ENCODE results near the gene CHD2. TPM values are rescaled to one million over a fixed set of nuclear protein-coding genes. Genes with fewer than 3 reads are reported as not detected.

Gene CHD2
- total and polyA plus RNA-seq, 2 donors (not counting 3 experiments of a cell fraction or from before 2014, with no cell fraction given), result 53.8 to 97.9 TPM

GRCh38 chr15:92864127-92864814, 35.9 kb upstream of the CHD2 start:
- dilution Hi-C loops (cut with MboI; ENCODE audit: extremely low pct_ligation_motif_present, low sequenced_read_pairs), result no loop called here
- H3K9ac ChIP-seq (replicated peaks; ENCODE audit: extremely low read depth, insufficient read depth, low read length), result no peak overlapping the region

DNA sequence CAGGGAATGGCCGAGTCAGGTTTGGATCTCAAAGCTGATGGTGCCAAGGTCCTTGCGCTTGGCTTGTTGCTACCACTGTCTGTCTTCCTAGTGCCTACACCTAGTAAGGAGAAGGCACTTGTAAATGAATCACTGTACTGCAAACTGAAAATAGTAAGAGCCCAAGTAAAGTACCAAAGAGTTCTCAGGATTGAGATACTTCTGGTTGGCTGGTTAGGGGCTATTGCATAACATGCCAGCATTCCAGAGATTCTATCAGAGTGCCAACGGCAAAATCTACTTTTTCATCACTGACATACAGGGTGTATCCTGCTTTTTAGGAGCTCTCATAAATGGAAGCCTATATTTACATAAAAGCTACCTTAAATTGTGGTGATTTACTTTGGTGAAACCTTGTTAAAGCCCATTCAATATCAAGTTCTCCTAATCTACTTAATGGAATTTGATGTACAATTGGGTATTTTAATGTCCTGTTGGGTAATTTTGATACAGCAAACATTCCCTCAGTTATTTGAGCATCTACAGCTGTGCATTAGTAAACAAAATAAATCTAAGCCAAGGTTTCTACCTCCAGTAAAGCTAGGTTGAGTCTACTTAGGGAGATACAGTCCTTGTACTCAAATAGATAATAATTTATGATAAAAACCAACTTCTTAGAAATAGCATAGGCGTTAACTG, 30.7 kb upstream of the CHD2 start:
- Histone ChIP-seq H3K27ac (ENCODE audit: insufficient read depth, low read depth, low read length) (no peak overlapping the region), H2AFZ (ENCODE audit: low read depth, low read length) (no peak overlapping the region), H3K9me1 (replicated peaks; ENCODE audit: control insufficient read depth, extremely low read depth, insufficient read depth, low read length) (no peaks in the 10 kb centered on the region), H3K9me3 (replicated peaks; ENCODE audit: control insufficient read depth, insufficient read depth, low read length) (no peaks in the 10 kb centered on the region), H3K4me3 (replicated peaks in 1 of 3; ENCODE audit: insufficient read depth in 1 of 3, low read depth in 1 of 3, low read length in 3 of 3) (no peak overlapping the region), H3K27me3 (ENCODE audit: control insufficient read depth in 2 of 2, insufficient read depth in 2 of 2, low read length in 2 of 2) (peaks cover 8 to 14% of the 10 kb centered on the region in 2 experiments), H3K9ac (replicated peaks; ENCODE audit: extremely low read depth, insufficient read depth, low read length) (no peak overlapping the region), H3K79me2 (ENCODE audit: control insufficient read depth, insufficient read depth, low read length) (no peaks in the 10 kb centered on the region), H3K36me3 (ENCODE audit: control insufficient read depth in 2 of 2, extremely low read depth in 1 of 2, insufficient read depth in 2 of 2, low read length in 2 of 2) (no peaks in the 10 kb centered on the region), H4K20me1 (replicated peaks; ENCODE audit: control insufficient read depth, extremely low read depth, insufficient read depth, low read length) (no peaks in the 10 kb centered on the region), H3K4me1 (ENCODE audit: control insufficient read depth, extremely low read depth, insufficient read depth, low read length) (no peaks in the 10 kb centered on the region), H3K4me2 (ENCODE audit: insufficient read depth, low read length) (no peak overlapping the region)
- intact Hi-C loops (cut with micrococcal nuclease), result no loop called here
- ChIA-PET CTCF (interaction anchor here (1.2 to 1.4 kb wide), 2 partner anchors 9 to 72 kb away, joined by 4 read pairs; no protein-coding TSS in a partner anchor), POLR2A (interaction anchor here (1.2 kb wide), 1 partner anchor 13 kb away, joined by 3 read pairs; no protein-coding TSS in a partner anchor)
- dilution Hi-C loops (cut with MboI; ENCODE audit: extremely low pct_ligation_motif_present, low sequenced_read_pairs), result no loop called here
- DNase-seq (ENCODE audit: low read depth, low spot score) (no peak), FAIRE-seq (no peak)
- no peak for TF ChIP-seq FOS (IDR thresholded peaks at IDR 0.05; ENCODE audit: borderline replicate concordance, insufficient read depth, low read length)
- TF ChIP-seq JUN (IDR thresholded peaks at IDR 0.05; ENCODE audit: borderline replicate concordance, insufficient read depth, insufficient read length, low read depth), result no peak
- no peak for TF ChIP-seq POLR2A (IDR thresholded peaks at IDR 0.05; ENCODE audit: low read depth, low read length)
- no peak for TF ChIP-seq MAX (IDR thresholded peaks at IDR 0.05; ENCODE audit: insufficient read depth, insufficient read length)
- no peak for TF ChIP-seq MYC (IDR thresholded peaks at IDR 0.05; ENCODE audit: low read depth, low read length)
- no peak for TF ChIP-seq CTCF (IDR thresholded peaks at IDR 0.05; ENCODE audit: extremely low read depth in 1 of 2, insufficient read depth in 1 of 2, low read depth in 1 of 2, low read length in 2 of 2)
- TF ChIP-seq EZH2 (IDR thresholded peaks at IDR 0.05; ENCODE audit: borderline replicate concordance, low read depth, low read length, severe bottlenecking), result no peak
- BruUV-seq (replicated peaks), result no TSS peak

More at GRCh38 chr15:92864127-92864814, 35.9 kb upstream of the CHD2 start:
- intact Hi-C loops (cut with micrococcal nuclease), result no loop called here
- Histone ChIP-seq H3K9me3 (replicated peaks; ENCODE audit: control insufficient read depth, insufficient read depth, low read length) (no peaks in the 10 kb centered on the region), H3K4me1 (ENCODE audit: control insufficient read depth, extremely low read depth, insufficient read depth, low read length) (no peaks in the 10 kb centered on the region), H4K20me1 (replicated peaks; ENCODE audit: control insufficient read depth, extremely low read depth, insufficient read depth, low read length) (no peaks in the 10 kb centered on the region), H3K4me3 (replicated peaks in 1 of 3; ENCODE audit: insufficient read depth in 1 of 3, low read depth in 1 of 3, low read length in 3 of 3) (no peak overlapping the region), H3K79me2 (ENCODE audit: control insufficient read depth, insufficient read depth, low read length) (no peaks in the 10 kb centered on the region), H3K9me1 (replicated peaks; ENCODE audit: control insufficient read depth, extremely low read depth, insufficient read depth, low read length) (no peaks in the 10 kb centered on the region), H2AFZ (ENCODE audit: low read depth, low read length) (no peak overlapping the region), H3K27me3 (ENCODE audit: control insufficient read depth in 2 of 2, insufficient read depth in 2 of 2, low read length in 2 of 2) (peaks cover 2 to 9% of the 10 kb centered on the region in 2 experiments), H3K27ac (ENCODE audit: insufficient read depth, low read depth, low read length) (no peak overlapping the region), H3K36me3 (ENCODE audit: control insufficient read depth in 2 of 2, extremely low read depth in 1 of 2, insufficient read depth in 2 of 2, low read length in 2 of 2) (no peaks in the 10 kb centered on the region), H3K4me2 (ENCODE audit: insufficient read depth, low read length) (no peak overlapping the region)
- ChIA-PET CTCF (no interaction called here), POLR2A (no interaction called here)
- TF ChIP-seq GATA2 (IDR thresholded peaks at IDR 0.05; ENCODE audit: insufficient read depth, insufficient read length, low read depth, low read length) (no peak), POLR2AphosphoS5 (IDR thresholded peaks at IDR 0.05; ENCODE audit: insufficient read depth, low read depth, low read length) (no peak), FOS (IDR thresholded peaks at IDR 0.05; ENCODE audit: borderline replicate concordance, insufficient read depth, low read length) (no peak), MYC (IDR thresholded peaks at IDR 0.05; ENCODE audit: low read depth, low read length) (no peak)
- FAIRE-seq (no peak), DNase-seq (ENCODE audit: low read depth, low spot score) (no peak)
- no TSS peak for BruUV-seq (replicated peaks)
